Gastroesophageal sphincter (tissue), 3 donors: Measurements from ENCODE around the gene TRIM56.
"Not testable (repeated sequence)": the region's sequence is repeated elsewhere in the genome, so short reads cannot be mapped to it uniquely, and the experiment has no call there.

Source experiments
- EP300 ChIP-seq: sonication (generic); formaldehyde crosslinking; IDR thresholded peaks from one replicate; pipeline ENCODE4 v1.6.1; 2017; ENCODE audit warnings: antibody characterized with exemption, mild to moderate bottlenecking
- POLR2A ChIP-seq, 2 donors: fragments of 450-650 bp; IDR thresholded peaks; one replicate each; pipeline ENCODE4 v1.6.1; 2017; ENCODE audit warnings: antibody characterized with exemption in 2 of 2, mild to moderate bottlenecking in 2 of 2, moderate library complexity in 1 of 2
- POLR2AphosphoS5 ChIP-seq: sonication (generic); formaldehyde crosslinking; IDR thresholded peaks from one replicate; pipeline ENCODE4 v1.6.1; 2017; ENCODE audit warnings: antibody characterized with exemption
- TF ChIP-seq, protein P1 (sequence below), 4 experiments: fragments of 200-600 bp in 2 of 4; fragments of 450-650 bp in 2 of 4; sonication (generic) in 1 of 4; IDR thresholded peaks; one replicate each; pipeline ENCODE4 v1.5.1; 2017 to 2019; ENCODE audit warnings: antibody characterized with exemption in 4 of 4, mild to moderate bottlenecking in 2 of 4, moderate library complexity in 2 of 4

GRCh38 chr7:101076183-101076582, 9.1 kb upstream of the TRIM56 start:
- TF ChIP-seq, protein P1, sequence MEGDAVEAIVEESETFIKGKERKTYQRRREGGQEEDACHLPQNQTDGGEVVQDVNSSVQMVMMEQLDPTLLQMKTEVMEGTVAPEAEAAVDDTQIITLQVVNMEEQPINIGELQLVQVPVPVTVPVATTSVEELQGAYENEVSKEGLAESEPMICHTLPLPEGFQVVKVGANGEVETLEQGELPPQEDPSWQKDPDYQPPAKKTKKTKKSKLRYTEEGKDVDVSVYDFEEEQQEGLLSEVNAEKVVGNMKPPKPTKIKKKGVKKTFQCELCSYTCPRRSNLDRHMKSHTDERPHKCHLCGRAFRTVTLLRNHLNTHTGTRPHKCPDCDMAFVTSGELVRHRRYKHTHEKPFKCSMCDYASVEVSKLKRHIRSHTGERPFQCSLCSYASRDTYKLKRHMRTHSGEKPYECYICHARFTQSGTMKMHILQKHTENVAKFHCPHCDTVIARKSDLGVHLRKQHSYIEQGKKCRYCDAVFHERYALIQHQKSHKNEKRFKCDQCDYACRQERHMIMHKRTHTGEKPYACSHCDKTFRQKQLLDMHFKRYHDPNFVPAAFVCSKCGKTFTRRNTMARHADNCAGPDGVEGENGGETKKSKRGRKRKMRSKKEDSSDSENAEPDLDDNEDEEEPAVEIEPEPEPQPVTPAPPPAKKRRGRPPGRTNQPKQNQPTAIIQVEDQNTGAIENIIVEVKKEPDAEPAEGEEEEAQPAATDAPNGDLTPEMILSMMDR (IDR thresholded peaks at IDR 0.05), result not testable (repeated sequence)
- TF ChIP-seq POLR2A (IDR thresholded peaks at IDR 0.05); POLR2AphosphoS5; EP300: not testable (repeated sequence)
